Nephron progenitor cell (in vitro differentiated cells): ENCODE results near the gene LONP1.

Source experiments
- DNase-seq: peaks from one replicate; pipeline ENCODE4 v3.0.0; 2021
- H3K27ac Mint-ChIP-seq: 2 replicates; pipeline ENCODE4 v1.8.0; 2021; ENCODE audit warnings: mild to moderate bottlenecking, moderate library complexity, mixed read lengths
- H3K27me3 Mint-ChIP-seq: 2 replicates; pipeline ENCODE4 v1.8.0; 2021; ENCODE audit warnings: mild to moderate bottlenecking, low read depth, mixed read lengths; ENCODE audit not compliant: poor library complexity
- H3K36me3 Mint-ChIP-seq: 2 replicates; pipeline ENCODE4 v1.8.0; 2021; ENCODE audit warnings: low read depth, mixed read lengths
- H3K4me1 Mint-ChIP-seq: 2 replicates; pipeline ENCODE4 v1.8.0; 2021; ENCODE audit warnings: mixed read lengths
- H3K4me3 Mint-ChIP-seq: 2 replicates; pipeline ENCODE4 v1.8.0; 2021; ENCODE audit warnings: mild to moderate bottlenecking, moderate library complexity, mixed read lengths
- H3K9me3 Mint-ChIP-seq: 2 replicates; pipeline ENCODE4 v1.8.0; 2021; ENCODE audit warnings: mild to moderate bottlenecking, moderate library complexity, mixed read lengths
- CTCF ChIP-seq: fragments of 200-600 bp; sonication (generic); IDR thresholded peaks from 2 replicates; pipeline ENCODE4 v1.5.0; 2021; ENCODE audit warnings: antibody characterized with exemption

LONP1 gene

GRCh38 chr19:5642204-5642603 is 77.7 kb downstream of the LONP1 start:
- H3K27me3 Mint-ChIP-seq: peaks cover 3% of the 10 kb centered on the region
- H3K36me3 Mint-ChIP-seq: peaks cover 61% of the 10 kb centered on the region
- no peak overlapping the region for H3K27ac Mint-ChIP-seq
- DNase-seq: no peak
- H3K9me3 Mint-ChIP-seq: no peaks in the 10 kb centered on the region
- TF ChIP-seq CTCF: no peak
- peaks cover 5% of the 10 kb centered on the region for H3K4me1 Mint-ChIP-seq
- no peak overlapping the region for H3K4me3 Mint-ChIP-seq
